Kidney capillary endothelial cell (primary cell): ENCODE results near the gene AFG1L.
"Not testable (repeated sequence)": the region's sequence is repeated elsewhere in the genome, so short reads cannot be mapped to it uniquely, and the experiment has no call there.

ENCODE experiments used
- DNase-seq: peaks from one replicate; pipeline ENCODE4 v3.0.0-alpha.2; 2018; ENCODE audit warnings: low spot score

The AFG1L gene

GRCh38 chr6:108288742-108289141 is 6.1 kb upstream of the AFG1L start:
- DNase-seq: no peak

DNA sequence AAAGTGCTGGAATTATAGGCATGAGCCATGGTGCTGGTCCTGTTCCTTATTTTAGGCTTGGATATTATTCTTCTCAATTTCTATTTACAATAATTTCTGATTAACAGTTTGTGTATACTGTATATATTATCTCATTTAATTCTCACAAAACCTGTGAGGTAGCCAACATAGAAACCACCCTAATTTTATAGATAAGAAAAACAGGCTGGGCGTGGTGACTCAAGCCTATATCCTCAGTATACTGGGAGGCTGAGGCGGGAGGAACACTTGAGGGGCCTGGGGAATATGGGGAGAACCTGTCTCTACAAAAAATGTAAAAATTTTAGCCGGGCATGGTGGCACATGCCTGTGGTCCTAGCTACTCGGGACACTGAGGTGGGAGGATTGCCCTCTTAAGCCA is 3.8 kb upstream of the AFG1L start:
- DNase-seq: no peak

- DNase-seq: not testable (repeated sequence)
Observed at GRCh38 chr6:108292561-108292960, 2.3 kb upstream of the AFG1L start.

- DNase-seq: no peak
Observed at GRCh38 chr6:108293527-108294296, 1.1 kb upstream of the AFG1L start.

- no peak for DNase-seq
Observed at GRCh38 chr6:108294297-108294726, 542 bp upstream of the AFG1L start.

GRCh38 chr6:108295676-108296075 is 822 bp downstream of the AFG1L start:
- no peak for DNase-seq

- no peak for DNase-seq
Observed at GRCh38 chr6:108302386-108302785, 7.5 kb downstream of the AFG1L start.

GRCh38 chr6:108304646-108305045 is 9.8 kb downstream of the AFG1L start:
- DNase-seq: no peak

- not testable (repeated sequence) for DNase-seq
Observed at GRCh38 chr6:108308641-108309040, 13.8 kb downstream of the AFG1L start.

DNA sequence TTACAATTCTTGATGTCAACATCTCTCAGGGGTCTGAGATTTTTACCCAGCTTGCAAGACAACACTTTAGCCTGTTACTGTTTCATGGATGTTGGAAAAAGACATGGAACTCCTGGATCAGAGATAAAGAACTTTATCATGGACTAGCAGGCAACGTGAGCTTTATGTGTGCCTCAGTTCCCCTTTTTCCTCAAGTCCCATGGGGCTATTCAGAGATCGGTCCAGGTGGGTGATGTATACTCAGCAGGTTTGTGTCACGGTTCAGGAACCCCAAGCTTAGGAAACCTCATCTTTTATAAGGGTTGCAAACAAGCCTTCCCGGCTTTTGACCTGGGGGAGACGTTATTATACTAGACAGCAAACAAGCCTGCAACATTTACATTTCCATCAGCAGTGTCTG is 15.0 kb downstream of the AFG1L start:
- no peak for DNase-seq

DNA sequence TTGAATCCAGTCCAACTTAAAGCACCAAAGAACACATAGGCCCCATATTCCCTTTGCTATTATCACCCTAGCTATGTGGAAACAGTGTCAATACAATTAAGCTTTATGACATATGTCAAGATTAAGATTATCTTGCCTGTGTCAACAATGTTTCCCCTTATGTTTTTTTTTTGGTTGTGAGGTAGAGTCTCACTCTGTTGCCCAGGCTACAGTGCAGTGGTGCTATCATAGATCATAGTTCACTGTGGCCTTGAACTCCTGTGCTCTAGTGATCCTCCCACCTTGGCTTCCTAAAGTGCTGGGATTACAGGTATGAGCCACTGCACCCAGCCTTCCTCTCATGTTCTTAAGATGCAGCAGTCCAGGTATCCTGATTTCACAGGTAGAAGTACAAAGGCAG is 17.8 kb downstream of the AFG1L start:
- no peak for DNase-seq

GRCh38 chr6:108321253-108321747 is 26.4 kb downstream of the AFG1L start:
- no peak for DNase-seq

GRCh38 chr6:108322728-108323127 is 27.9 kb downstream of the AFG1L start:
- no peak for DNase-seq

GRCh38 chr6:108323710-108324466 is 29.0 kb downstream of the AFG1L start:
- no peak for DNase-seq

DNA sequence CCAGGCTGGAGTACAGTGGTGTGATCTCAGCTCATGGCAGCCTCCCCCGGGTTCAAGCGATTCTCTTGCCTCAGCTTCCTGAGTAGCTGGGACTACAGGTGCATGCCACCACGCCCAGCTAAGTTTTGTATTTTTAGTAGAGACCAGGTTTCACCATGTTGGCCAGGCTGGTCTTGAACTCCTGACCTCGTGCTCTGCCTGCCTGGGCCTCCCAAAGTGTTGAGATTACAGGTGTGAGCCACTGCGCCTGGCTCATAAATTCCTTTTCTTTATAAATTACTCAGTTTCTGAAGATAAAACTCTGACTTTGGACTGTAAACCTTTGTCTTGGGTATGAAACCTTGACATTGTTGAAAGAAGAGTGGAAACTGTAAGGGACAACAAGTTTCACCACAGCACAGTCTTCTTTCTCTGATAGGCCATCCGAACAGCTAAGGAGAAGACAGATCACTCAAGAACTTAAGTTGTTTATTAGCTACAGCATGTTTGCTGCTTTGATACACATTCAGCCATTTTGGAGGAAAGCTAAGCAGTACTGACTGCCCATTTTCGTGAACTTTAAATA is 35.4 kb downstream of the AFG1L start:
- not testable (repeated sequence) for DNase-seq

DNA sequence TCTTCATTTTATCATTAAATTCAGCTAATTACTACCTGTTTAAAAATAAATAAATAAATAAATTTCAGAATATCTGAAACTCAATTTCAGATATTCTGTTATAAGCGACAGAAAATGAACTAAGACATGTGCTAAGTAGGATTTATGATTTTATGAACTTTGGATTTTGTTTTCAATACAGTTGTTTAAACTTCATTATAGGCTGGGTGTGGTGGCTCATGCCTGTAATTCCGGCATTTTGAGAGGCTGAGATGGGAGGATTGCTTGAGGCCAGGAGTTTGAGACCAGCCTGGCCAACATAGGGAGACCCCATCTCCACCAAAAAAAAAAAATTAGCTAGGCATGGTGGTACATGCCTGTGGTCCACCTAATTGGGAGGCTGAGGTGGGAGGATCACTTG is 36.0 kb downstream of the AFG1L start:
- DNase-seq: no peak

- no peak for DNase-seq
Observed at GRCh38 chr6:108331982-108332381, 37.1 kb downstream of the AFG1L start.

- no peak for DNase-seq
Observed at GRCh38 chr6:108336971-108337370, 42.1 kb downstream of the AFG1L start.

DNA sequence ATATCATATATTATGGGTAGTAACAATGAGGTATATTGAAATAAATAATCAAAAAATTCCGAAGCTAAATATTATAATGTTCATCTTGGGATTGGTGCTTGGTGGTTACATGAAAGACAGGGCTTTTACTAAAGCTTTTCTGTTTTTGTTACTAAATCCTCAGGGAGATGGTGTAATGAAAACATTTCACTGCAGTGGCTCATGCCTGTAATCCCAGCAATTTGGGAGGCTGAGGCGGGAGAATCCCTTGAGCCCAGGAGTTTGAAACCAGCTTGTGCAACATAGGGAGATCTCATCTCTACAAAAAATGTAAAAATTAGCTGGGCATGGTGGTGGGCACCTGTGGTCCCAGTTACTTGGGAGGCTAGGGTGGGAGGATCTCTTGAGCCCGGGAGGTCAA is 42.9 kb downstream of the AFG1L start:
- no peak for DNase-seq

DNA sequence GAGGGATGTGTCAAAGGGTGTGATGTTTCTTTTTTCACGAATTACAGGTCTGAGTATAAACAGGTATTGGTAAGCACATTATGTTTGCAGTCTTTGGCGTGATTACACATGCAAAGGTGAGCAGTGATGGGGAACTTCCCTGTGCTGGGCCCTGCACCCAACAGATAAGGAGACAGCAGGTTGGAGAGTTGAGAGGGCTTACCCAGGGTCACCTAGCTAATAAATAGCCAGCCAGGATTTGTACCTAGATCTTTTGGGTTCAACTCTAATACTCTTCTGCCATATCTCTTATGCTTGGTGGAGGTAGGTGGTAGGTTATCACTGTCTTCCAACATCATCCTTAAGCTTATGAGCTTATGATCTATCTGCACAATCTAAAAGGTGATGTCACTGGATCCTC is 46.5 kb downstream of the AFG1L start:
- no peak for DNase-seq

DNA sequence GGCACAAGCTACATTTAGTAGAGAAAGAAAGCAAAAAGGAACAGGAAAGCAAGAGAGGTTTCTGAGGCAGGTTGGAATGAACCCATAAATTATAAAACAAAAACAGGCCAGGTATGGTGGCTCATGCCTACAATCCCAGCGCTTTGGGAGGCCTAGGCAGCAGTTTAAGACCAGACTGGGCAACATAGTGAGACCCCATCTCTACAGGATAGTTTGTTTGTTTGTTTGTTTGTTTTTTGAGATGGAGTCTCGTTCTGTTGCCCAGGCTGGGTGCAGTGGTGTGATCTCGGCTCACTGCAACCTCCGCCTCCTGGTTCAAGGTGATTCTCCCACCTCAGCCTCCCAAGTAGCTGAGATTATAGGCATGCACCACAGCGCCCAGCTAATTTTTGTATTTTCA is 49.0 kb downstream of the AFG1L start:
- DNase-seq: no peak

- DNase-seq: no peak
Observed at GRCh38 chr6:108348655-108349349, 53.9 kb downstream of the AFG1L start.
